Sciatic nerve (tissue), 2 donors: ENCODE measurements around the gene MACROD2. TPM values are rescaled to one million over a fixed set of nuclear protein-coding genes. Genes with fewer than 3 reads are reported as not detected.

Experiments
- ATAC-seq: fragments of 200-7000 bp; cut with Tn5 transposase; one replicate; pipeline ENCODE4 v1.9.1; 2020; ENCODE audit warnings: mild to moderate bottlenecking, moderate library complexity
- DNase-seq: peaks from one replicate; pipeline ENCODE4 v3.0.0-alpha.2; 2020; ENCODE audit warnings: low spot score
- intact Hi-C: fragments of 100-400 bp; cut with DNase I; formaldehyde crosslinking; loops from one replicate; pipeline ENCODE4 v1.14.2; 2022
- total RNA-seq: library from RNA; stranded (reverse); fragmentation: NEBNext Ultra II Directional; extraction: Animal tissue kit (Norgen Biotek cat#: 25700); gene quantifications from one replicate; pipeline ENCODE4 v1.2.1, GENCODE V29; 2021
- donor health status: DM: no; HTN: no; CAD: no.
- donor health status: DM: no; HTN: no; CAD: no.

MACROD2 gene
- total RNA-seq, 1 donor from 2014 or later: 13.8 TPM

DNA sequence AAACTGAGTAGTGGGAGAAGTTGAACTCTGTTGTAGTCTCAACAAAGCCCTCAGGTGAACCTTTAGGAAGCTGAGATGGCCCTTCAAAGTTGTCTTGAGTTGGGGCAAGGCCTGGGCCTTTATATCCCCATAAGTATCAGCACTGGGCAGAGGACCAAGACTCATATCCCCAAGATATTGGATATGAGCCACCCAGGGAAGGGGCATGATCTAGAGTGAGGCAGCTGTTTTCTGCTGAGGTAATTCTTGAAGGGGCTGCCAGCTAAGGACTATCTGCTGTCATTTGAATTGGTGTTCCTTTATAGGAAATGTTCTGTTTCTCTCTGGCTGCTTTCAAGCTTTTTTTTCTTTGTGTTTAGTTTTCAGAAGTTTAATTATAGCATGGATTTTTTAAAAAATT, 482.8 kb downstream of the MACROD2 start:
- ATAC-seq: no peak
- no peak for DNase-seq
- intact Hi-C loops: no loop called here

DNA sequence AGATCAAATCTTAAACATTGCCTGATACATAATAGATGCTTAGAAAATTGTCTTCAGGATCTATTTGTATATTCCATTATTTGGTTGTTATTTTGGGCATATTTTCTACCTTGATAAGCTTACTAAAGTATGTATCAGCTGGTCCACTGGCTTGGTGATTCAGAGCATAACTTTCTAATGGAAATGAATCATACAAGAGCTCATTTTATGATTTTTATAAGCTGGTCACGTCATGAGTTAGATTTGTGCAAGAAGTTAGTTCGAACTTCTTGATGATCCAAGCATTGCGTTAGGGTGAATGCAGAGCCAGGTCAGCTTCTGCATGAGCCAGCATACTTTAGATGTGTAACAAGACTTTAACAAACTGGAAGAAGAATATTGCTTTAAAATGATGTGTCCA, 486.5 kb downstream of the MACROD2 start:
- ATAC-seq (no peak), DNase-seq (no peak)
- intact Hi-C loops: no loop called here

DNA sequence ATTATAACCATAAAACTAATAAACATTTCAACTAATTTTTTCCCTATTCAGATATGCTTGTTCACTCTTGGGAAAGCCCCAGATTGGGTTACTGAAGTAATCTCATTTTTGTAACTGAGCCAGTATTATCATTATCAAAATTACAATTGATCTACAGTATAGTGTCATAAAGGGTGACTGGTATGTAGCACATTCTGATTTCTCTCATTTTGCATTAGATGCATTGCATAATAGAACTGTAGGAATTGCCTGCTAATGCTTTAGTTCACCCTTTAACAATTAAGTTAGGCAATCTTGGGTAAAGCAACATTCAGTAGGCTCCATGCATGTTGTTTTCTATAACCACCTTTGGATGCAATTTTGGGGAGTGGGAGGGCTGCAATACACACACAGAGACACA, 492.9 kb downstream of the MACROD2 start:
- ATAC-seq: no peak
- intact Hi-C loops: no loop called here
- DNase-seq: no peak

DNA sequence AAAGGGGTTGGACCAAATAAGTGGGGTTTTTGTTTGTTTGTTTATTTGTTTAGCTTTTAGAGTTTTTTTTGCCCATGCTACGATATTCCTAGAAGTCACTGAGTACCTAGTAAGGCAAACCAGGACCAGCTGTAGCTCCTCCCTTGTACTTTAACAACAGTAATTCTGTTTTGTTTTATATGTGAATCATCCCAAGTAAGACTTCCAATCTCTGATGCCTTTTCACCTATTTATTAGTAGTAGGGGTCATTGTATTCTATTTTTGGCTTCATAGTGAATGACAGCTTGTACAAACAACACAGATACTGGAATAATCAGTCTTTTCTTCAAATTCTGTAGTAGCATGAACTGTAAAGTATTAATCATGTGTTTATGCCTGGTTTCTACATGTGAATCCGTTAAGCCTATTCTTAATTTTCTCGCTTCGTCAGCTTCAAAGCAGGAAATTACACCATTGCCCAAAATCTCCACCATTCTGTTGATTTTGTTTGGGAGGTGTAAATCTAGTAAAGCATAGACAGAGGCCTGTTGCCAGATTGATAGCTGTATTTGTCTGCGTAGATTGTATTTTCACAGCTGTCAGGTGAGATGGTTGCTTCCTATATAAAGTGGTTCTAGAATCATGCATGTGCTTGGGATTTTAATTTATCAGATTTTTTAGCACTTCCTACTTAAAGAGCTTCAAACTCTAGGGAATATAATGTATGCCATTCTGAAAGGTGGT, 493.6 kb downstream of the MACROD2 start:
- intact Hi-C loops: no loop called here
- DNase-seq: no peak
- ATAC-seq: no peak

DNA sequence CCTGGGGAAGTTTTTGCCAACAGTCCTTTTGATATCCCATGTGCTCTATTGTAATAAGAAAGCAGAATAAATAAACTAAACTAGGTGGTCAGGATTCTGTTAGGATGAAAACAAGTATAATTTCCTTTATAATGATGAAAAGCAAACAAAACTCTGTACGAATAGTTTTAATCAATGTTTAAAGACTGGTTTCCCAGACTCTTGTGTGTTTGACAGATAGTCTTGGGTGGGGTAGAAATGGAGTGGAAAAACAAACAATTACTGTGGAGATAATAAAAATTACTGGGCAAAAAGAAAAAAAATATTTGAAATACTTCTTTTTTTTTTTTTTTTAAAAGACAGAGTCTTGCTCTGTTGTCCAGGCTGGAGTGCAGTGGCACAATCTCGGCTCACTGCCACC, 494.2 kb downstream of the MACROD2 start:
- ATAC-seq (no peak), DNase-seq (no peak)
- intact Hi-C loops: no loop called here

DNA sequence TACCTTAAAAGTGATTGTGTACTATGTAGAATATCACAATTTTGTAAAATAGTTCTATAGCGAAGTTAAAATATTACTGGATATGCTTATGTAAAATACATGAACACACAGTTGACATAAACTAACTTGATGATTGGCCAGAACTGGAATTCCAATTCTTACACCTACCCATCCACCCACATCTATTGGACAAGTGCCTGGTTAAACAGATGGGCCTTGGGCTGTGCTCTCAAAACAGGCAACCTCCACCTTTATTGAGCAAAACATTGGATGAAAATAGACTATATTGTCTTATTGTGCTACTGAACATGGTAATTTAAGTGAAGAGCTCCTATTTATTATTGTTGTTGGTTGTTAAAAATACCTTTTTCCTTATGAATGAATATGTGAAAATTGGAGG, 496.1 kb downstream of the MACROD2 start:
- DNase-seq (no peak), ATAC-seq (no peak)
- intact Hi-C loops: no loop called here

DNA sequence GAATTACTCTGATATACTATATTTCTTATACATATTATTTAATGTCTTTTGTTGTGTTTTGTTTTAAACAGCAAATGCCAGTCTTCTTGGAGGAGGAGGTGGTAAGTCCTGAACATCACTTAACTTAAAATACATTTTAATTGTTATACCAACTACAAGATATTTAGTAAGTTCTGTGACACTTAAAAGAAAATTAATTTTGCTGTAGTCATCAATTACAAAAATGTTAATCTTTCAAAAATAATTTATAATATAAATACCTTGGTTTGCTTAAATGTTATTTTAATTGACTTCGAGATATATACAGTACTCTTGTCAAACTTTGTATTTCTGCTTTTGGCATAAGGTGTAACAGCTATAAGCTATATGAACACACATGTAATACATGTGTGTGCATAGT, 498.1 kb downstream of the MACROD2 start:
- intact Hi-C loops: no loop called here
- no peak for DNase-seq
- no peak for ATAC-seq

DNA sequence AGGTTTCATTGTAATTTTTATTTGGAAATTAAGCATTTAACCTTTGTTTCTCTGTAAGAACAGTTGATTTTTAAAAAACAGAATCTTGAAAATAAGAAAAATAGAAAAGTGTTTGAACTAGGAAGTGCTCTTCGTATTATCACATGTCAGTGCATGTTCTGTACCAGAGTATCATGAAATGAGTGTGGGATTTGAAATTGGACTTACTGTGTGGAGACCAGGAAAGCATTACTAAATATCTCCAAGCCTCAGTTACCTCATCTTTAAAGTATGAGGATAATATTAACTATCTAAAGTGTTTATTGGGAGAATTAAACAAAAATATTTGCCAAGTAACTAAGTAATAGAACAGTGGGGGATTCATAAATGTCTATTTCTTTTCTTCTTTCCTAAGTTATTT, 499.0 kb downstream of the MACROD2 start:
- intact Hi-C loops: no loop called here
- ATAC-seq: no peak
- DNase-seq: no peak

DNA sequence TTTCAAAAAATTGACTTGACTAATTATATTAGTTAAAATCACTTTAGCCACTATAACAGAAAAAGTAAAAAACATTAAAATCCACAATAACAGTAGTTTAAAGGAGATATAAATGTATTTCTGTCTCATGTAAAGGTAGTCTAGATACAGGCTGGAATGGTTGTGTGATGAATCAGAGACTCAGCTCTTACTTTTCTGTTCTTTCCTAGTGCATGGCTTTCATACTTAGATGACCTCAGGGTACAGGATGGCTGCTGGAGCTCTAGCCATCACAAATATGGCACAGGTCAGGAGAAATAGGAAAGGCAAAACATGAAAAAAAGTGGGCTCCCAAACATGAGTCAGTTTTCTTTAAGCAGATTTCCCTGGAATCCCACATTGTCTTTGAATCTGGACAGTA, 499.8 kb downstream of the MACROD2 start:
- intact Hi-C loops: no loop called here
- DNase-seq (no peak), ATAC-seq (no peak)

DNA sequence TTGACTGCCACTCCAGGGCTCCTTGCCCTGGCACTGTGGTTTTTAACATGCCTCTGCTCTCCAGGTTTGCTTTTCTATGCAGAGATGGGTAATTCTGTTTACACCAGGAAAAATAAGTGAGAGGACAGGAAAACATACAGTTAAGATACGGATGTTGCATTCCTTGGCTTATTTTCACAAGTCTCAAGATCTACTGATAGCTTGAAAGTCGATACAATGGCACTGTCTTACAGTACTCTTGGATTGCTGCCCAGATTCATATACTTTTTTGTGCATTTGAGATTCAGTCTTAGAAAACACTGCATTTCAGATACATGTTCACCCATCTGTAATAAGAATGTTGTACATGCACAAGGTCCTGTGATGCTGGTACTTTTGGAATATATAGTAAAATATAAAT, 501.7 kb downstream of the MACROD2 start:
- intact Hi-C loops: no loop called here
- DNase-seq: no peak
- ATAC-seq: no peak

DNA sequence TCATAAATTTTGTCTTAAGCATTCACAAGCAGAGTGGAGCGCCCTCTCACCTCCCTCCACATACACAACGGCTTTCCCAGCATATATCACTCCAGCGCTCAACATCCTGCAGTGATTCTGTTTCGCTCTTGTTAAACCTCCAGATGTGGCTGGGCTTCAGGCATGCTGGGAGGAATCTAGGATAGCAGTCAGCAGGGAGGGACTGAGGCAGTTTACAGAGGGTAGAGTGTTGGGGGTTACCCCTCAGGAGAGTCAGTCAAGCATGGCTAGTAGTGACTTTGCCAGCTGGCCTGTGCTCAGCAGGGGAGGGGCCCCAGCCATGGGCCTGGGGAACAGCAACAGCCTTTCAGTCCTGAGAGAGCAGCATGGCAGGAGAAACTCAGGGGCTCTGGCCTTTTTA, 503.5 kb downstream of the MACROD2 start:
- no peak for DNase-seq
- peak; percentile 62 for ATAC-seq
- intact Hi-C loops: no loop called here

DNA sequence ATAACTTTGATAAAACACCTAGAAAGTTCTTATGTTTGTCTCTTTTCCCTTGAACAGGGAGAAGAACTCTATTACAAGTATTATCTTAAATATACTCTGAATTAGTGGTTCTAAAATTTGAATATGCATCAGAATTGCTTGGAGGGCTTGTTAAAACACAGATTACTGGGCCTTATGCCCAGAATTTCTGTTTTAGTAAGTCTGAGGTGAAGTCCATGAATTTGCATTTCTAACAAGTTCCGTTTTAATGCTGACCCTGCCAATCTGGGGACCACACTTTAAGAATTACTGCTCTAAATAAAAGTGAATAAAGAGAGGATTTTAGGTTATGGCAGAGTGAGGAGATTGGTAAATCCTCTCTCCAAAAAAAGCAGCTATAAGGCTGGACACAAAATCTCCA, 510.2 kb downstream of the MACROD2 start:
- ATAC-seq (no peak), DNase-seq (no peak)
- intact Hi-C loops: no loop called here

DNA sequence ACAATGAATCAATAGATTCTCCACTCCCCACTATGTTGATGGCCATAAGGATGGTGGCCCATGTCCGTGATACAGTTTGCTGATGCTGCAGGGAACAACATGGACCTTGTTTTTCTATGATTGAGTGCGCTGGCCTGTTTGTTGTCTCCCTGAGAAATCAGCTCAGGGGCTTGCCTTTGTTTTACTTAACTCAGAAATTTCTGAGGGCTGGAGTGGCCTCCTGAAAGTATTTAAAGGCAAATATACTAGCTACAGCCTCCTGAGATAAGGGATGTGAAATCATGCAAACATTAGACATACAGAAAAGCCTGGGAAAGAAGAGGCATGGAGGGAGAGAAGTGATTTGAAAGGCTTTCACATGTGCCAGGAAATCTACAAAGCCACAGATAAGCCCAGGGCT, 512.4 kb downstream of the MACROD2 start:
- DNase-seq (no peak), ATAC-seq (no peak)
- intact Hi-C loops: no loop called here

DNA sequence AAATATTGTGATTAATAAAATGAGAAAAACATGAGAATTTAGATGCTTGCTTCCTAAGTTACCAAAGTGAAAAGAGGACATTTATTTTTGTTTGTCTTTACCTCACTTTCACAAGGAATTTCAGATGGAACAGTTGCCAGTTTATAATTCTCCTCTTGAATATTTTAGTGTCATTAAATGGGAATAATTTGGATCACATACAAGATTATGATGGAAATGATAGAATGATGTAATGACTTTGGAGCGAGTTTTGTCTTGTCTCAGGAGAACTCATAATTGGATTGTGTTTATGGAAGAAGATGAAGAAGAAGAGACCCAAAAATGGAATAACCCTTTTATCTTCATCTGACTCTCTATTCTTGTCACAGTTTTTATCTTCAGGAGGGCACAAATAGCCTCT, 515.0 kb downstream of the MACROD2 start:
- ATAC-seq (no peak), DNase-seq (no peak)
- intact Hi-C loops: no loop called here

DNA sequence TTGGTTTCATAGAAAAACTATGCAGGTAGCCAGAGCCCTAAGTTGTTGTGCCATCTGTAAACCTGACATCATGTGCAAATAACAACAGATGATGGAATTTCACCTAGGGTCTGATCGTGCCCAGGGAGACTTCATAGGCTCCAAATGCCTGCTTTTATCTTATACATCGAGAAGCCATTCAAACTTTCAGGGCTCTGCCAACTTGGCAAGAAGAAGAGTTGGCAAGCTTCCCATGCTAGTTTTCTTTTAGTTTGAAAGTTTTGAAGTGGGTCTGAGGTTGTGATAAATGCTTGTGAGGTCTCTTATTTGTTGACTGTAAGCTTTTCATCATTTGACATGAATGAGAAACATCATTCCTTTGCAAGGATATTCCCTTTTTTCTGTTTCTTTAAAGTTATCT, 517.5 kb downstream of the MACROD2 start:
- ATAC-seq (no peak), DNase-seq (no peak)
- intact Hi-C loops: no loop called here

DNA sequence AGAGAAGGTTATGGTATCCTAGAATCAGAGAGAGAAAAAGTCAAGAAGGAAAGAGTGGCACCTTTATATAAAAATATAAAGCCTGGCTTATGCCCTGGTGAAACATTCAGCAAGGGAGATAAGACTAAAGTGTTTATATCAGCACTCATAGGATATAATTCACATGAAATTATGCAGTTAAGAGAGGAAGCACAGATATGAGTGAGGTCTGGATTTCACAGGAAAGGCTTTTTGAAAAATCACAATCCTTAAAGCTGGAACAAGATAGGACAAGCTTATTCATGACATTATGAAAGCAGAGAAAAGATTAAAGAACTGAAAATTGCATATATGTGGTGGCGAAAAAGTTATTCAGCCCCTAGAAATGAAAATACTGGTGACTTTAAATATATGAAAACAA, 523.3 kb downstream of the MACROD2 start:
- ATAC-seq: no peak
- no peak for DNase-seq
- intact Hi-C loops: no loop called here

DNA sequence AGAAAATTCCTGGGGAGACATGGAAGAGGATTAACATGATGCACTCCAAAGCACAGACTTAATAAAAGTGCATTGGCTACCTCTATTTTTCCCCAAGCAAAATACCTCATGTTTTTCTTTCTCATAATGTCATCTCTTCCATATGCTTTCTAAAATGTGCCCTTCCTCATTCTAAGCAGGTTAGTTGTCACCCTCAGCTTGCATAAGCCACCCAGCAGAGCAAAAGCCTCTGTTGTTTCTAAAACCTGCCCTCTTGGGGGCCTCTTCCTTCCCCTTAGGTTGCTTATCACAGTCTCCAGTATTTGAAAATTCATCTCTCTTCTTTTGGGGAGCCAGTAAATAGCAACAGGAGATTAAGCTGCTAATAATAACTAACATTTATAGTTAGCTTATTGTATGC, 525.7 kb downstream of the MACROD2 start:
- ATAC-seq (no peak), DNase-seq (no peak)
- intact Hi-C loops: no loop called here

DNA sequence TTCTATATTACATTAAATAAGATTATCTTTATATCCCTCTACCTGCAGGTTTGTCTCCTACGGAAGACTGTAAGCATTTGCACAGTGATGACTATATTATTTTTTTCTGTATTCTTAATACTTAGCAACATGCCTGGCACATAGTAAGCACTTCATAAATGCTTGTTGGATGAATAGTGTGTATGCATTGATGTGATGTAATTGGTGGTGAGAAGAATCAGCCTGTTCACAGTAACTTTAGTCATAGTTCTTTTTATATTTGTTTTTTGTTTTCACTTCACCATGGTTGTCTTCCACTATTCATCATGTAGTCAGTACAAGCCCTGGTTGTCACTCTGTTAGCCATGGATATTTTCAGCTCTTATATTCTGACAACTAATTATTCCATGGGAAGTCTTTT, 526.1 kb downstream of the MACROD2 start:
- intact Hi-C loops: no loop called here
- ATAC-seq (no peak), DNase-seq (no peak)

DNA sequence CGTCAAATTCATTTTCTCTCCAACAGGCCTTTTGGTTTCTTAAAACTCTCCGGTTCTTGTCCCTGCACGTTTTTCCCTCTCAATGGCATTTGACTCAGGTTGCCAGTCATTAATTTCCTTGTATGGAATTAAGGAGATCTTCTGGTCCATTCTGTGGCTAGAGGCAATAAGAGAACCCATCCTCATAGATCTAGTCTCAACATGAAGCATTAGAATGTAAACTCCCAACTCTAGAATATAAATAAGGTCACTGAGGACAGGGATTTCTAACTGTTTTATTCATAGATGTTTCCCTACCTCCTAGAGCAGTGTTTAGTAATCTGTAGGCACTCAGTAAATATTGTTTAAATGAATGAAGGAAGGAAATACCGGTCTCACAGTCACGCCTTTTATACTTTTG, 527.3 kb downstream of the MACROD2 start:
- DNase-seq (no peak), ATAC-seq (no peak)
- intact Hi-C loops: no loop called here

DNA sequence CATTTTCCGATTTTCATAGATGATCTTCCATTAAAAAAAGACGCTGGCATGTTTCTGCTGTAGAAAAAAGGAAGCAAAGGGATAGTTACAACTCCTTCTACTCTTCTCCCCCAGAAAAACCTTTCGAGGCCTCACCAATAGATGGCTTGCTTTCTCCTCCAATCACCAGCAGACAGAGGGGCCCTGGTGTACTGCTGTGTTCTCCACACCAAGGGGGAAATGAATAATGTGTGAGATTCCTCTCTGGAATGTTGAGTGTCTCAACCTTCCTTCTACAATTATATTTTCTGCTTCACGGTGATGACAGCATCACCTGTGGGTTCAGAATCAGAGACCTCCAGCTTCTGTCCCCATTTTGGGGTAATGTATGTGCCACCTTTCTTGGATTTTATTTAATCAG, 527.8 kb downstream of the MACROD2 start:
- ATAC-seq (no peak), DNase-seq (no peak)
- intact Hi-C loops: no loop called here

DNA sequence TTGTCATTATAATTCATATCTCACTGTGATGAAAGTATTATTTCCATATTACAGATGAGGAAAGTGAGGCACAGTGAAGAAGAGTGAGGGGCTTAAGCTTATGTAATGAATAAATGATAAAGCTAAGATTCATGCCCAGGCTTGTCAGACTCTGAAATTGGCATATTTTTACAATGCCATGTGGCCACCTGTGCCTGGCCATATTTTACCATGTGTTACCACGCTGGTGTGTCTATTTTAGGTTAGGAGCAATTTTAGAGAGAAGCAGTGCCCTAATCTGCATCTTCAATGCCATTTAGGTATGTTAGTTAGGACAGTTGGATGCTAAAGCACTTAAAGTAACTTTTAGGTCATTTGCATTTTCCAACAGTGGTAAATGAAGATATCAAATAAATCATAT, 530.1 kb downstream of the MACROD2 start:
- ATAC-seq (no peak), DNase-seq (no peak)
- intact Hi-C loops: no loop called here

DNA sequence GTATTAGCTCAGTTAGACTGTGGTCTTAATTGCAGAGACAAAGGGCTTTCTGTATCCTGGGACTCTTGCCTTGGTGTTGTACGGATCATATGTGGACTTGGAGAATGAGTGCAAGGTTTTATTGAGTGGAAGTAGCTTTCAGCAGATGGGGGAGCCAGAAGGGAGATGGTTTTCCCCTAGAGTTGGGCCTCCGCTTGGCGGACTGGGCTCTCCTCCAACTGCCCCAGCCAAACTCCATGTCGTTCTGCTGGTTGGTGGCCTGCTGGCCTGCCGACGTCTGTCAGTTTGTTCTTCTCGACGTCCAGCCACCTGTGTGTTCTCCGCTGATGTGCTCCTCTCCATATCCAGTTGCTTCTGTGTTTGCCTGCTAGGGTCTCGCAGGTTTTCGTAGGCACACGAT, 531.6 kb downstream of the MACROD2 start:
- ATAC-seq (no peak), DNase-seq (no peak)
- intact Hi-C loops: no loop called here
